Thoracic aorta (tissue), 2 donors: Measurements from ENCODE around the gene NDST4. TPM values are rescaled to one million over a fixed set of nuclear protein-coding genes. Genes with fewer than 3 reads are reported as not detected.

Experiments used
- ATAC-seq: fragments of 150-250 bp; one replicate; pipeline ENCODE4 v1.8.0; 2017; ENCODE audit warnings: low read depth; ENCODE audit not compliant: insufficient number of reproducible peaks, low FRiP score
- DNase-seq: peaks from one replicate; pipeline ENCODE4 v3.0.0-alpha.2; 2020; ENCODE audit warnings: low spot score
- H3K27ac ChIP-seq, 2 donors: fragments of 200-600 bp; sonication (generic); 1 replicate in 1 of 2; 2 replicates in 1 of 2; pipeline ENCODE4 v1.5.1; 2016; ENCODE audit warnings: mild to moderate bottlenecking in 2 of 2, moderate library complexity in 2 of 2
- H3K27me3 ChIP-seq: fragments of 200-600 bp; sonication (generic); replicated peaks from 2 replicates; pipeline ENCODE4 v1.6.0; 2016; ENCODE audit warnings: mild to moderate bottlenecking; ENCODE audit not compliant: insufficient read depth
- H3K36me3 ChIP-seq: fragments of 200-600 bp; sonication (generic); one replicate; pipeline ENCODE4 v1.5.1; 2016
- H3K4me1 ChIP-seq, 2 donors: fragments of 200-600 bp; sonication (generic); 1 replicate in 1 of 2; 2 replicates in 1 of 2; pipeline versions ENCODE4 v1.5.1 to v1.6.0; 2016; ENCODE audit warnings: low read depth in 2 of 2, mild to moderate bottlenecking in 1 of 2; ENCODE audit not compliant: control insufficient read depth in 1 of 2
- H3K4me3 ChIP-seq: fragments of 200-600 bp; sonication (generic); 2 replicates; pipeline ENCODE4 v1.5.1; 2016; ENCODE audit warnings: mild to moderate bottlenecking
- H3K9me3 ChIP-seq: fragments of 200-600 bp; sonication (generic); 2 replicates; pipeline ENCODE4 v1.5.1; 2016
- total RNA-seq, 2 donors: library from RNA; depleted of rRNA; stranded (reverse); fragments of >200 nt; gene quantifications; one replicate each; pipeline versions ENCODE4 v1.1.0 to v1.2.3, GENCODE V29; 2016
- TF ChIP-seq, protein P1 (sequence below): fragments of 200-600 bp; sonication (generic); IDR thresholded peaks from one replicate; pipeline ENCODE4 v1.5.1; 2019; ENCODE audit warnings: antibody characterized with exemption

NDST4 gene
- total RNA-seq, 2 donors from 2014 or later, result not detected

GRCh38 chr4:114785570-114785969 is 327.9 kb downstream of the NDST4 start:
- no peak overlapping the region for H3K27ac ChIP-seq
- H3K4me1 ChIP-seq, result no peaks in the 10 kb centered on the region
- TF ChIP-seq, protein P1, sequence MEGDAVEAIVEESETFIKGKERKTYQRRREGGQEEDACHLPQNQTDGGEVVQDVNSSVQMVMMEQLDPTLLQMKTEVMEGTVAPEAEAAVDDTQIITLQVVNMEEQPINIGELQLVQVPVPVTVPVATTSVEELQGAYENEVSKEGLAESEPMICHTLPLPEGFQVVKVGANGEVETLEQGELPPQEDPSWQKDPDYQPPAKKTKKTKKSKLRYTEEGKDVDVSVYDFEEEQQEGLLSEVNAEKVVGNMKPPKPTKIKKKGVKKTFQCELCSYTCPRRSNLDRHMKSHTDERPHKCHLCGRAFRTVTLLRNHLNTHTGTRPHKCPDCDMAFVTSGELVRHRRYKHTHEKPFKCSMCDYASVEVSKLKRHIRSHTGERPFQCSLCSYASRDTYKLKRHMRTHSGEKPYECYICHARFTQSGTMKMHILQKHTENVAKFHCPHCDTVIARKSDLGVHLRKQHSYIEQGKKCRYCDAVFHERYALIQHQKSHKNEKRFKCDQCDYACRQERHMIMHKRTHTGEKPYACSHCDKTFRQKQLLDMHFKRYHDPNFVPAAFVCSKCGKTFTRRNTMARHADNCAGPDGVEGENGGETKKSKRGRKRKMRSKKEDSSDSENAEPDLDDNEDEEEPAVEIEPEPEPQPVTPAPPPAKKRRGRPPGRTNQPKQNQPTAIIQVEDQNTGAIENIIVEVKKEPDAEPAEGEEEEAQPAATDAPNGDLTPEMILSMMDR, result no peak
- DNase-seq, result no peak
- H3K4me3 ChIP-seq, result no peak overlapping the region
- no peaks in the 10 kb centered on the region for H3K27me3 ChIP-seq
- no peak for ATAC-seq
- no peaks in the 10 kb centered on the region for H3K9me3 ChIP-seq
- H3K36me3 ChIP-seq, result no peaks in the 10 kb centered on the region

DNA sequence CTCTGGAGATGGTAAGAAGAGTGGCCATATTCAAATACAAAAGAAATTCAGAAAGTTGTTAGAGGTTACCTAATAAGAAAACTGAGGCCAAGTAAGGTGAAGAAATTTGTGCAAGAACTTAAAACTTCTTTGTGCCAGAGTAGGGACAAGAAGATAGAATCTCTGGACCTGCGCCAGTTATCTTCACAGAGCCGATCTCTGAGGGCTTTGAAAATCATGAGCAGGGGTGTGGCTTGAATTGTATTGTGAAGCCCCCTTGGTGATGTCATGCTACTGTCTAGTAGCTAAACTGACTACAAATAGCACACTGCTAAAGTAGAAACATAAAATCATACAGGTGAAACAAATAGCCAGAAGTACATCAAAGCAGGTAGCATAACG is 330.2 kb downstream of the NDST4 start:
- H3K4me3 ChIP-seq, result no peak overlapping the region
- no peaks in the 10 kb centered on the region for H3K27me3 ChIP-seq
- H3K36me3 ChIP-seq, result no peaks in the 10 kb centered on the region
- H3K27ac ChIP-seq, result no peak overlapping the region
- H3K9me3 ChIP-seq, result no peaks in the 10 kb centered on the region
- no peaks in the 10 kb centered on the region for H3K4me1 ChIP-seq
- TF ChIP-seq, protein P1, result no peak
- ATAC-seq (no peak), DNase-seq (no peak)

DNA sequence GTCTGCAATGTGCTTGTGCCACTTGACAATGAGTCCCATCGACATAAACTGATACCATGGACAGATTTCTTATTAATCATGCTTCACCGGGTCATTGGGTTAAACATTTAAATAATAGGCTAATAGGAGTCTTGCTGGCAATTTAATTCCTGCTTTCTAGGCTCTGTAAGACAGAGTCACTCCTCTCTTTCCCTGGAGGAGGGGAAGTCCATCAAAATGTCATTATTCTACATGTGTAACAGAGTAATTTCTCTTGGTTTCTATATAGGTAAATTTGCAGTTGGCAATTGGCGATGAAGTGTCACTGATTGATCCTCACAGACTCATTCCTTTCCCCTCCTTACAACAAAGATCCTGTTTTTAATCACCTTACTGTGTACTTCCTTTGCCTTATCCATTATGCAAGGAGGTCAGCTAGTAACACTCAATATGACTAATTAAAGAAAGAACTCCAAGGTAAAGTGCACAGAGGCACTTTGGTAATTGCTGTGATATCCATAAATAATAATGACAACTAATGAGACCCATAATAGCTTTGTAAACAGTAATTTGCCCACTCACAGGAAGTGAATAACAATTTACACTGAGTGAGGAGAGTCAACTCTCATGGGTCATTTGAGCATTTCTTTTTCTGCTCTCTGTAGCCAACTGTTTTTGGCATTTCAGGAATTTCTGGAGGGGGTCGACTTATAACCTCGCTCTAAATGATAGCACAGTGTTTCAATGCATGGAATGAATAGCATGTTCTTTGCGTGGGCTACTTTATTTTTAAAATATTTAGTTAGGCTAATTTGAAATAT is 330.8 kb downstream of the NDST4 start:
- H3K27me3 ChIP-seq, result no peaks in the 10 kb centered on the region
- ATAC-seq (no peak), DNase-seq (no peak)
- no peaks in the 10 kb centered on the region for H3K4me1 ChIP-seq
- H3K36me3 ChIP-seq, result no peaks in the 10 kb centered on the region
- H3K4me3 ChIP-seq, result no peak overlapping the region
- no peaks in the 10 kb centered on the region for H3K9me3 ChIP-seq
- TF ChIP-seq, protein P1, result no peak
- no peak overlapping the region for H3K27ac ChIP-seq

- Histone ChIP-seq H3K4me3 (no peak overlapping the region), H3K36me3 (no peaks in the 10 kb centered on the region), H3K4me1 (no peaks in the 10 kb centered on the region), H3K27ac (no peak overlapping the region), H3K27me3 (no peaks in the 10 kb centered on the region), H3K9me3 (no peaks in the 10 kb centered on the region)
- DNase-seq (no peak), ATAC-seq (no peak)
- TF ChIP-seq, protein P1, result no peak
Observed at GRCh38 chr4:114780205-114780604, 333.2 kb downstream of the NDST4 start.
